ENCODE measurements around the gene LATS2.

LATS2 gene

DNA sequence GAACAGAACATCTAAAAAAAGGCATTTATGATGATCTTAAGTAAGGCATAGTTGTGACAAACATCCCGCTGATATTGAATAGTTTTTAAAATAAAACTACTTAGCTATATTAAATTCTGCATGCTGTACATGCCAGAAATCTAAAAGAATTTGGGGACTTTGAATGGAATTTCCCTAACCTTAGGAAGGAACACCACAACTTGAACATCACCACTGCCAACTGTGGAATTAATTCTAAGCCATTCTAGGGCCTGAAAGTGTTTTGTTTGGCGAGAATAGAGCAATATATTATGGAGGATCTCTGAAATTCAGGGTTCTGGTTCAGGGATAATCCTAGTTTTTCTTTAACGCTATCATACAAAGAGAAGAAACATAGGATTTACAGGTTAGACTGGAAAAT lies 17.8 kb upstream of the LATS2 start:
- Histone ChIP-seq H3K4me3 (ENCODE audit: low read depth, low read length) (no peak overlapping the region), H3K9me3 (ENCODE audit: control insufficient read depth, insufficient read depth, low read depth, low read length) (no peaks in the 10 kb centered on the region), H3K36me3 (ENCODE audit: control insufficient read depth in 2 of 2, insufficient read depth in 1 of 2, low read length in 2 of 2) (no peaks in the 10 kb centered on the region), H3K4me1 (ENCODE audit: control insufficient read depth, insufficient read depth, low read length) (0 out of 2 replicates have a peak, but pooled peaks cover 6% of the 10 kb centered on the region), H3K27ac (ENCODE audit: extremely low read depth, low read depth, low read length) (no peak overlapping the region)
- CTCF ChIA-PET: interaction anchor here (0.6 kb wide), 1 partner anchor 44 kb away, joined by 3 read pairs; no protein-coding TSS in a partner anchor
- POLR2A ChIA-PET: no interaction called here
- TF ChIP-seq ZNF501 (tag by site-specific recombination; IDR thresholded peaks at IDR 0.05): no peak
- no peak for TF ChIP-seq ZNF530 (tag by site-specific recombination; IDR thresholded peaks at IDR 0.05; ENCODE audit: low read depth)
- TF ChIP-seq ZNF146 (tag by site-specific recombination; IDR thresholded peaks at IDR 0.05): no peak
- no peak for TF ChIP-seq ZNF473 (tag by site-specific recombination; IDR thresholded peaks at IDR 0.05)
- no peak for TF ChIP-seq ZNF132 (tag by site-specific recombination; IDR thresholded peaks at IDR 0.05; ENCODE audit: borderline replicate concordance)
- no peak for TF ChIP-seq ZNF157 (tag by site-specific recombination; IDR thresholded peaks at IDR 0.05)
- no peak for TF ChIP-seq HOXC10 (CRISPR knock-in tag; IDR thresholded peaks at IDR 0.05)
- TF ChIP-seq ZFP3 (tag by site-specific recombination; IDR thresholded peaks at IDR 0.05; ENCODE audit: low read depth): no peak
- TF ChIP-seq, protein P1, sequence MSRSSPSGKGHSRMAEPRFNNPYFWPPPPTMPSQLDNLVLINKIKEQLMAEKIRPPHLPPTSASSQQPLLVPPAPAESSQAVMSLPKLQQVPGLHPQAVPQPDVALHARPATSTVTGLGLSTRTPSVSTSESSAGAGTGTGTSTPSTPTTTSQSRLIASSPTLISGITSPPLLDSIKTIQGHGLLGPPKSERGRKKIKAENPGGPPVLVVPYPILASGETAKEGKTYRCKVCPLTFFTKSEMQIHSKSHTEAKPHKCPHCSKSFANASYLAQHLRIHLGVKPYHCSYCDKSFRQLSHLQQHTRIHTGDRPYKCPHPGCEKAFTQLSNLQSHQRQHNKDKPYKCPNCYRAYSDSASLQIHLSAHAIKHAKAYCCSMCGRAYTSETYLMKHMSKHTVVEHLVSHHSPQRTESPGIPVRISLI (tag by site-specific recombination; IDR thresholded peaks at IDR 0.05): no peak

- Histone ChIP-seq H3K9me3 (ENCODE audit: control insufficient read depth, insufficient read depth, low read depth, low read length) (no peaks in the 10 kb centered on the region), H3K4me1 (ENCODE audit: control insufficient read depth, insufficient read depth, low read length) (0 out of 2 replicates have a peak, but pooled peaks cover 6% of the 10 kb centered on the region), H3K27ac (ENCODE audit: extremely low read depth, low read depth, low read length) (no peak overlapping the region), H3K4me3 (ENCODE audit: low read depth, low read length) (no peak overlapping the region), H3K36me3 (ENCODE audit: control insufficient read depth in 2 of 2, insufficient read depth in 1 of 2, low read length in 2 of 2) (no peaks in the 10 kb centered on the region)
- ChIA-PET POLR2A (no interaction called here), CTCF (no interaction called here)
- no peak for TF ChIP-seq OSR2 (tag by site-specific recombination; IDR thresholded peaks at IDR 0.05)
- TF ChIP-seq ZNF624 (tag by site-specific recombination; IDR thresholded peaks at IDR 0.05): no peak
- TF ChIP-seq ZNF366 (tag by site-specific recombination; conservative IDR thresholded peaks at IDR 0.05): no peak
- TF ChIP-seq ZNF341 (tag by site-specific recombination; IDR thresholded peaks at IDR 0.05; ENCODE audit: low read depth): no peak
- no peak for TF ChIP-seq ZFP41 (tag by site-specific recombination; IDR thresholded peaks at IDR 0.05; ENCODE audit: borderline replicate concordance)
- no peak for TF ChIP-seq ZNF157 (tag by site-specific recombination; IDR thresholded peaks at IDR 0.05)
- TF ChIP-seq, protein P1 (tag by site-specific recombination; IDR thresholded peaks at IDR 0.05): no peak
- no peak for TF ChIP-seq GFI1B (tag by site-specific recombination; IDR thresholded peaks at IDR 0.05)
- no peak for TF ChIP-seq TCF7L2 (IDR thresholded peaks at IDR 0.05; ENCODE audit: borderline replicate concordance, low read depth, low read length)
- TF ChIP-seq EGR2 (tag by site-specific recombination; IDR thresholded peaks at IDR 0.05; ENCODE audit: low read depth): no peak
- TF ChIP-seq ZNF302 (tag by site-specific recombination; IDR thresholded peaks at IDR 0.05; ENCODE audit: low read depth): no peak
- TF ChIP-seq ZNF335 (tag by site-specific recombination; conservative IDR thresholded peaks at IDR 0.05): no peak
- no peak for TF ChIP-seq ZNF280C (tag by site-specific recombination; IDR thresholded peaks at IDR 0.05)
- no peak for TF ChIP-seq ZNF26 (tag by site-specific recombination; IDR thresholded peaks at IDR 0.05)
Observed at GRCh38 chr13:21078501-21078900, 17.1 kb upstream of the LATS2 start.

Data from HEK293 (cell line).